CD4-positive, alpha-beta T cell treated with Interferon gamma for 1 hour (primary cell): Measurements from ENCODE around the gene XXYLT1.
"Not testable (repeated sequence)": the region's sequence is repeated elsewhere in the genome, so short reads cannot be mapped to it uniquely, and the experiment has no call there.

Experiments used
- DNase-seq: peaks from one replicate; pipeline ENCODE4 v3.0.0-alpha.2; 2020

XXYLT1 gene

GRCh38 chr3:195270817-195271409 lies at the start of gene XXYLT1:
TSS of gene XXYLT1 (minus strand) at chr3:195271159. CDS start at chr3:195271058, 101 bp downstream.
- peak; percentile 84 for DNase-seq

- no peak for DNase-seq
Observed at GRCh38 chr3:195319060-195319459, 48.1 kb upstream of the XXYLT1 start.

- no peak for DNase-seq
Observed at GRCh38 chr3:195312714-195313113, 41.8 kb upstream of the XXYLT1 start.

GRCh38 chr3:195307711-195308110 lies 36.8 kb upstream of the XXYLT1 start:
- DNase-seq, result no peak

- no peak for DNase-seq
Observed at GRCh38 chr3:195306369-195306768, 35.4 kb upstream of the XXYLT1 start.

GRCh38 chr3:195302431-195302830 lies 31.5 kb upstream of the XXYLT1 start:
- no peak for DNase-seq

GRCh38 chr3:195297446-195297845 lies 26.5 kb upstream of the XXYLT1 start:
- DNase-seq, result no peak

- DNase-seq, result no peak
Observed at GRCh38 chr3:195296662-195297061, 25.7 kb upstream of the XXYLT1 start.

GRCh38 chr3:195291121-195291520 lies 20.2 kb upstream of the XXYLT1 start:
- no peak for DNase-seq

GRCh38 chr3:195290643-195291042 lies 19.7 kb upstream of the XXYLT1 start:
- not testable (repeated sequence) for DNase-seq

GRCh38 chr3:195286115-195286872 lies 15.3 kb upstream of the XXYLT1 start:
- DNase-seq, result no peak

- no peak for DNase-seq
Observed at GRCh38 chr3:195285372-195285771, 14.4 kb upstream of the XXYLT1 start.

- no peak for DNase-seq
Observed at GRCh38 chr3:195284842-195285241, 13.9 kb upstream of the XXYLT1 start.

- DNase-seq, result no peak
Observed at GRCh38 chr3:195282961-195283360, 12.0 kb upstream of the XXYLT1 start.

- DNase-seq, result no peak
Observed at GRCh38 chr3:195274259-195274966, 3.5 kb upstream of the XXYLT1 start.

GRCh38 chr3:195271410-195272243 lies 668 bp upstream of the XXYLT1 start:
- DNase-seq, result peak; percentile 83

GRCh38 chr3:195270079-195270816 lies 711 bp downstream of the XXYLT1 start:
- no peak for DNase-seq

- DNase-seq, result no peak
Observed at GRCh38 chr3:195269375-195270078, 1.4 kb downstream of the XXYLT1 start.

- no peak for DNase-seq
Observed at GRCh38 chr3:195268576-195269309, 2.2 kb downstream of the XXYLT1 start.

GRCh38 chr3:195267096-195267495 lies 3.9 kb downstream of the XXYLT1 start:
- no peak for DNase-seq

GRCh38 chr3:195266428-195266827 lies 4.5 kb downstream of the XXYLT1 start:
- no peak for DNase-seq
